NCI-H2107 (cell line): Measurements from ENCODE around the gene BCL2L2.
A peak's percentile ranks its signal among the peaks of the same experiment; 100 is the strongest.
"Not testable (repeated sequence)": the region's sequence is repeated elsewhere in the genome, so short reads cannot be mapped to it uniquely, and the experiment has no call there.

Source experiments
- DNase-seq: peaks from one replicate; lab custom pipeline; 2025; lab: John Stamatoyannopoulos, UW

The BCL2L2 gene, protein sequence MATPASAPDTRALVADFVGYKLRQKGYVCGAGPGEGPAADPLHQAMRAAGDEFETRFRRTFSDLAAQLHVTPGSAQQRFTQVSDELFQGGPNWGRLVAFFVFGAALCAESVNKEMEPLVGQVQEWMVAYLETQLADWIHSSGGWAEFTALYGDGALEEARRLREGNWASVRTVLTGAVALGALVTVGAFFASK

DNA sequence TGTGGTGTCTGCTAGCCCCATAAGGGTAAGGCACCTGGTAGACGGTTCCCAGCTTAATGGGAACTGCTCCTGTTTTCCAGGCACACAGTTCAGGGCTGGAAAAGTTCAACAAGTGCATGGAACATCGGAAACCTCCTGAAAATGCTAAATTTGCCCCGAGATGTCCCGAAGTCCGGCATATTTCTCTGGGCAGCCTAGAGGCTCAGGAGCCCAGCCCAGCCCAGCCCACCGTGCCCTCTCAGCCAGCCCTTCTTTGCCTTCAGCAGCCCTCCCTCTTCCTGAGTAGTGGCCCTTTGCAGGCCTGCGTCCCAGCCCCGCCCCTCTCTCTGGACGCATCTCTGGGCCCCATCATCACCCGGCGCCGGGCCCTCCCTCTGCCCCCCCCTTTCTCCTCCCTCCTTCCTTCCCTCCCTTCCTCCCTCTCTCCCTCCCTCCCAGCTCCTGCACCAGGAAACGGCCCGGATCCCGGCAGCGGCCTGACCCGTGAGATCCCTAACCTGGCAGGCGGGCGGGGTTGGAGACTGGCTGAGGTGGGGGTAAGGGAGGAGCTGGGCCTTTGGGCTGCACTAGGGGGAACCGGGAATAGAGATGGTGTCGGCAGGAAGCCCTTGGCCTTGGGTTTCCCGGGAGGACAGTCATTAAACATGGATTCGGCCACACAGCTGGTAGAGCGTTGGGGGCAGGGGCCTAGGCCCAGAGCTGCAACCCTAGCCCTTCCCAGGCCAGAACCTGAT lies at the start of gene BCL2L2:
Gene BCL2L2 (plus strand): TSS at position 422 of the 734 bp plus-strand sequence. CDS start 935 bp downstream, outside the sequence.
- DNase-seq = peak; percentile 90

DNA sequence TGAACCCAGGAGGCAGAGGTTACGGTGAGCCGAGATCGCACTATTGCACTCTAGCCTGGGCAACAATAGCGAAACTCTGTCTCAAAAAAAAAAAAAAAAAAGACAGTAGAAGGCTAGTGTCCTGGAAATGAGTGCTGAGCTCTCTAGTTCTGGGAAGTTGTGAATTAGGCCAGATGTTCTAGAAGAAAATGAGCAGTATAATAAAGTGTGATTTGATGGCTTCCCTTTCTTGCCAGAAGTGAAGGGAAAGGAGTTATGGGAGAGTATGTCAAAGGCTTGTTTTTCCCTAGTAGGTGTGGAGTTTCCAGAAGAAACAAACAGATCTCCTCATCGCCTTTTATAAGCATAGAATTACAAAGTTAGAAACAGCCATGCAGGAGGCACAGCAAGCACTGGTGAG lies 48.4 kb upstream of the BCL2L2 start:
- DNase-seq = no peak

DNA sequence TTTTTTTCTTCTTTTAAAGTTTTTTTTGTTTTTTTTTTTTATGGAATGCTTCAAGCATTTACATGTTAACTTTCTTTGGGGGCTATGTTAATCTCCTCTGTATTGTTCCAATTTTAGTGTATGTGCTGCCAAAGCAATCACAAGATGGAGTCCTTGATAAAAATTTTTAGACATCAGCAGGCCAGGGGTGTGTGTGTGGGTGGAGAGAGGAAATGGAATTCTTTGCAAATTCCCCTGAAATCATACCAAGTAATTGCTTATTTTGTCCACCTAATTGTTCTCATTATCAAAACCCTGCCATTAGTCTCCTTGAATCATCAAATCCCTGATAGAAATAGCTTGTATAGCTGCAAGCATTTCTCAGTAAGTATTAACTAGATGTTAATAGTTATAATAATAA lies 47.2 kb upstream of the BCL2L2 start:
- DNase-seq = no peak

DNA sequence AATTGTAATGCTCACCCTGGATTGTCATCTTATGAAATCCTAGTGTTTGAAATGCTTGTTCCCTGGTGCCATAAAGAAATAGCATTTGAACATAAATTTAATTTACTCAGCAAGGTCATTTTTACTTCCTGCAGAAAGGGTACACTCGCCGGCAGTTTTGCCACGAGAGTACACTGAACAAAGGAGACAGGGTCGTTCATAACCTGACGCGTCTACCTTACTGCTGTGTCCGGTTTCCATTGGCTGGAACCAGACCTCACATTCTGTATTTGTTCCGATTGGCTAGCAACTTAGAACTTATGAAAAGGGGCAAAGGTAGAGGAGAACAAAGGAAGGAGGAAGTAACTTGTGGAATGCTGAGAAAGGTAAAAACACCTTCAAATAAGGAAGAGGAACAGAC lies 45.8 kb upstream of the BCL2L2 start:
- not testable (repeated sequence) for DNase-seq

DNA sequence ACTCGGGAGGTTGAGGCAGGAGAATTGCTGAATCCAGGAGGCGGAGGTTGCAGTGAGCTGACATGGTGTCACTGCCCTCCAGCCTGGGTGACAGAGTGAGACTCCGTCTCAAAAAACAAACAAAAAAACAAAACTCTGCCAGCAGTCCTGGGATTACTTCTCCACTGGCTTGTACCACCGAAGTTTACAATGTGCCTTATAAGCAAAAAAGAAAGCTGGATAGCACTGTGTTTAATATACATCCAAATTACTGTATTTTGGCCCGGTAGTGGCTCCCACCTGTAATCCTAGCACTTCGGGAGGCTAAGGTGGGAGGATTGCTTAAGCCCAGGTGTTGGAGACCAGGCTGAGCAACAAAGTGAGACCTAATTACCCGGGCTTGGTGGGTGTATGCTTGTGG lies 37.4 kb upstream of the BCL2L2 start:
- no peak for DNase-seq

DNA sequence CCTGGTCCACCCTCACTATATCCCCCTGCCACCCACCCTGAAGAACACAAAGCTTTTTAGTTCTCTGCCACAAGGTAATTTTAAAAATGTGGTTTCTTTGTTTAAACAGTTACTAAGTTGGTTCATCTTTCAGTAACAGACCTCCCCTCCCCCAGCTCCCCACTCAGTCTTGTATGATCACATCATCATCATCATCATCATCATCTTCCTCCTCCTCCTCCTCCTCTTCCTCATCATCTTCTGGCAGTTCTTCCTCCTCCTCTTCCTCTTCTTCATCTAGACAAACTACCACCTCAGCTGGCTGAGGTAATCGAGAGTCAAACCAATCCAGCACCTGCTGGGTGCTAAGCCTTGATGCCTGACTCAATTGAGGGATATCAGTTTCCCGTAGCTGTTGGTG lies 31.2 kb upstream of the BCL2L2 start:
- DNase-seq = no peak

DNA sequence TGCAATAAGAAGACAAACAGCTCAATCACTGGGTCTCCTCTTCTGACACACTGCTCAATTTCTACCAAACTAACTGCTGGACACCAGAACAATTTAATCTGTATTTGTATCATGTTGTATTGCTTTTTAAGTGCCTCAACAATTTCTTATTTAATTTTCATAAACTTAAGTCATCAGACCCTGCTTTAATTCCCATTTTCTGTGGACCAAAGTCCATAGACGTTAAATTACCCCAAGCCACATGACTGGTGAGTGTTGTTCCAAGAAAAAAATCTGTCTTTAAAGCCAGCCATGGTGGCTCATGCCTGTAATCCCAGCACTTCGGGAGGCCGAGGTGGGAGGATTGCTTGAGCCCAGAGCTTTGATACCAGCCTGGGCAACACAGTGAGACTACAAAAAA lies 29.4 kb upstream of the BCL2L2 start:
- DNase-seq = no peak

DNA sequence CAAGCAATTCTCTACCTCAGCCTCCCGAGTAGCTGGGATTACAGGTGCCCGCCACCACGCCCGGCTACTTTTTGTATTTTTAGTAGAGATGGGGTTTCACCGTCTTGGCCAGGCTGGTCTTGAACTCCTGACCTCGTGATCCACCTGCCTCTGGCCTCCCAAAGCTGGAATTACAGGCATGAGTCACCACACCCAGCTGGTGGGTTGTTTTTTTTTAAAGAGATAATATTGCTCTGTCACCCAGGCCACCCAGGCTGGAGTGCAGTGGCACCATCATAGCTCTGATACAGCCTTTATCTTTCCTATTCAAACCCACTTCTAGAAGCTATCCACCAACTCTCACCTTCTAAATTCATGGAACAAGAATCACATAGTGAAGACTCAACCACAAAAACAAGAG lies 28.7 kb upstream of the BCL2L2 start:
- DNase-seq = not testable (repeated sequence)

DNA sequence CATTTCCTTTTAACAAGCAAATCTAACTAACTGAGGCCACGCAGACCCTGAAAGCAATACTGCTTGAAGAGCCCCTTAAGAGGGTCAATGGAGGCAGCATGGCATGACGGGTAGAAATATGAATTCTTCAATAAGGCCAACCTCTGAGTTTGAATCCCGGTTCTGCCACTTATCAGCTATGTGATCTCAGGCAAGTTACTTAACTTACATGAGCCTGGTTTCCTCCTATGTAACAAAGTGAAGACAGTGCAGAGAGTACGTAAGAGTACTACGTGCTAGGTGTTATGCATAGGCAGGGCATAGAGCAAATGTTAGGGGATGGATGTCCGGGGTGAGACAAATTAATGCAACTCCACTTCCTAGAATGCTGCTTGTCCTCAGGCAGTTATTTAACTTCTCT lies 25.4 kb upstream of the BCL2L2 start:
- no peak for DNase-seq

DNA sequence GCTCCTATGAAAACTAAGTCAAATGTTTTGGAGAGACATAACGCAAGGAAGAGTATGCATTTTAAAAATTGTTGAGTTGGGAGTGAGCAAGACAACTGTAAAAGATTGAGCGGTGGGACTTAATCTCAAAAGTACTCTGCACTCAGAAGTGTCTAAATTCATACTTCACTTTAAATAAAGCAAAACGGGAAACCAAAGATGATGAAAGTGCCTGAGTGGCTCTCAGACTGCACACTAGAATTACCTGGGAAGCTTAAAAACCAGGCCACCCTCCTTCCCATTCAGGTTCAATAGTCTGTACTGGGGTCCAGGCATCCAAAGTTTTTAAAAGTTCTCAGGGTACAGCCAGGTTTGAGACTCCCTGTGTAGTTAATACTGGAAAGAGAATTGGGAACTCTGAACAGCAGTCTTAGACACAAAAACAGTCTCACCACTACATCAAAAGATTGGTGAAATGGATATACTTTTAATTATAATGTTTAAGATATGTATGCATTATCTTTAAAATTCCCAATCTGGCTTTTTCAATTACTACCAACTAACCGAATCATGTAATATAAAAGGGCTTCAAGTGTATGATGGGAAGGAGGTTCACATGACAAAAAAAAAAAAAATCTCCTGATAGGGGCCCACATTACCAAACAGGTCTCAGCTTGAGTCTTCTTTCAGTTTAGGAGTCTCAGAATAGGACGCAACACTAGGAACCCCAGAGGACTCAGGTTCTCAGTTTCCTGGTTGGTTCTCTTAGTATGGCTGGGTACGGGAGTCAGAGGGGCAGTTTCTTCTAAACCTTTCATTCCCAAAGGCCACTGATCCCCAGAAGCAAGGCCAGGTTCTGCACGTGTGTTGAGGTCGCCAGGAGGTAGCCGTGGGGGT lies 21.7 kb upstream of the BCL2L2 start:
- no peak for DNase-seq

DNA sequence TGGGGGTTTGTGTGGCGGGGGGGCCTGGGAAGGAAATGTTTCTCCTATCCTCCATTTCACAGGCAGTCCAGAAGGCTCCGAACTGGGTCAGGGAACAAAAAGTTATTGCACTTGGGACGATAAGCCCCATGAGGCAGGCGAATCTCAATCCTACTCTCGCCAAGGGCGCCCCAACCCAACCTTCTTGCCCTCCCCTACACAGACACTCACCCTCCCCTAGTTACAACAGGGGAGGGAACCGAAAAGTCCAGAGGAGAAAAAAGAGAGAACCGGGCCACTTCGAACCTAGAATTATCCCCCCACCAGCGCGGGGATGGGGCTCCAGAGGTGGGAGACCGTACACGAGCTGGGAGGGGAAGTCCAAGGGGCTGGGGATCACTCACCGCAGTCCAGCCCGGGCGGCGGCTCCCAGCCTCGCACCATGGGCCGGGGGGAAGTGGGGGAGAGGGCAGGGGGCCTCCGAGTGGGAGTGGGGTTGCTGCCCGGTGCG lies 21.1 kb upstream of the BCL2L2 start:
- no peak for DNase-seq

DNA sequence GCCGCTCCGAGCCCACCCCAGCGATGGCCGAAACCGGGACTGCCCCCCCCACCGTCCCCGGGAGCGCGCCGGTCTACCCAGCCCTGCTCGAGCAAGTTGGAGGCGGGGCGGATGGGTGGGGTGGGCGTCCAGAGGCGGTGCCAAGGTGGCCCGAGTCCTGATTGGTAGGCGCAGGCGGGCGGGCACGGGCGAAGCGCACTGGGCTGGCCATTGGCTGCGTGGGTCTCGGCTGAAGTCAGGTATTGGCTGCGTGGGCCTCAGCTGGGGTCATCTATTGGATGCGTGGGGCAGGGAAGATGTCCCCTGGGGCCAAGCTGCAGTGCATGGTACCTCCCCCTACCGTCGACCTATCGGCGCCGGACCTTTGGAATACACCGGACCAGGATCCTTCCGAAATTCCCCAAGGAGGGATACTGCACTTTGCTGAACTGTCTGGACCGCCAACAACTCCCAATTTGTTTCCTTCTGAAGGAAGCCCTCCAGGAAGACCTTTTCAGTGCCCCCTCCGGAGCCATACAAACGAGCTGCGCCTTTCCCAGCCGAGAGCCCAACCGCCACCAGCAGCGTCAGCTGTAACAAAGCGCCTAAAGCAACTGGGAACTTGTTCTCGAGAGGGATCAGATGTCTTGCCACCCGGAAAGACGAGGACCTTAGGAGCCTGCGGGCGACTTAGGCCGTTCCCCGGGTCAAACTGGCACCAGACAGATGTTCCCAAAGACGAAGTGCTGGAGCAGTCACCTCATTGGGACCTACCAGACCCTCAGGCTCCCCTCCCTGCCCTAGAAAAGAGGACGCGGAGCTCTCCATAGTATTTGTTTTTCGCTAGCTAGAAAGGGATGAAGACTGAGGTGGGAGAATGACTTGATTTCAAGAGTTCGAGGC lies 20.4 kb upstream of the BCL2L2 start, which contains the start of gene HOMEZ:
Gene HOMEZ (minus strand): TSS at position 113 of the 882 bp plus-strand sequence. CDS start 180 bp downstream, outside the sequence.
- peak; percentile 97 for DNase-seq

DNA sequence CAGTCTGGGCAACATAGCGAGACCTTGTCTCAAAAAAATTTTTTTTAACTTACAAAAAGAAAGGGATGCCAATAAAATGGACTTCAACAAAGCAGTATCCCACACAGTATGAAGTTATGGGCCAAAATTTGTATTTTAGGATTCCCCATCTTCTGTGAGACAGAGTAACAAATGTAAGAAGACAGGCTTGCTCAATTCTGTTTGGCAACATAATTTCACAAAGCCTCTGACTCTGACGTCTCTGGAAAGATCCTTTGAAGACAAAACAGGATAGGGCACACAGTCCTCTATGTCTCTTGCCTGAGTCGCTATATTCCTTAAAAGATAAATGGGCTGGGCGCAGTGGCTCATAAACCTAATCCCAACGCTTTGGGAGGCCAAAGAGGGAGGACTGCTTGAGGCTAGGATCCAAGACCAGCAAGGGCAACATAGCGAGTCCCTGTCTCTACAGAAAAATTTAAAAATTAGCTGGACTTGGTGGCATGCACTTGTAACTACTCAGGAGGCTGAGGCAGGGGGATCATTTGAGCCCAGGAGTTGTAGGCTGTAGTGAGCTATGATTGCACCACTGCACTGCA lies 19.6 kb upstream of the BCL2L2 start:
- DNase-seq = no peak

DNA sequence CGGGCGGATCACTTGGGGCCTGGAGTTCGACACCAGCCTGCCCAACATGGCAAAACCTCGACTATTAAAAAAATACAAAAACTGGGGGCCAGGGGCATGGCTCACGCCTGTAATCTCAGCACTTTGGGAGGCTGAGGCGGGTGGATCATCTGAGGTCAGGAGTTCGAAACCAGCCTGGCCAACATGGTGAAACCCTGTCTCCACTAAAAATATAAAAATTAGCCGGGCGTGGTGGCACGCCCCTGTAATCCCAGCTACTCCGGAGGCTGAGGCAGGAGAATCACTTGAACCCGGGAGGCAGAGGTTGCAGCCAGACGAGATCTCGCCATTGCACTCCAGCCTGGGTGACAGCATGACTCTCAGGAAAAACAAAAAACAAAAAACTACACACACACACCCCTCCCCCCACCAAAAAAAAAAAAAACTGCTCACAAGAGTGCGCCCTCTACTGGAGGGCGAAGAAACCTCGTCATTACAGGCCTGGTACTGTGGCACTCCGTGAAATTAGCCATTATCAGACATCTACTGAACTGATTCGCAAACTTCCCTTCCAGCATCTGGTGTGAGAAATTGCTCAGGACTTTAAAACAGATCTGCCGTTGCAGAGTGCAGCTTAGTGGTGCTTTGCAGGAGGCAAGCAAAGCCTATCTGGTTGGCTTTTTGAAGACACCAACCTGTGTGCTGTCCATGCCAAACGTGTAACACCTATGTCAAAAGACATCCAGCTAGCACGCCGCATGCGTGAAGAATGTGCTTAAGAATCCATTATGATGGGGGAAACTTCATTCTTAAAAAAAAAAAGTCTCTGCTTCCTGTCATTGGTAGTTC lies 11.7 kb upstream of the BCL2L2 start:
- peak; percentile 23 for DNase-seq

DNA sequence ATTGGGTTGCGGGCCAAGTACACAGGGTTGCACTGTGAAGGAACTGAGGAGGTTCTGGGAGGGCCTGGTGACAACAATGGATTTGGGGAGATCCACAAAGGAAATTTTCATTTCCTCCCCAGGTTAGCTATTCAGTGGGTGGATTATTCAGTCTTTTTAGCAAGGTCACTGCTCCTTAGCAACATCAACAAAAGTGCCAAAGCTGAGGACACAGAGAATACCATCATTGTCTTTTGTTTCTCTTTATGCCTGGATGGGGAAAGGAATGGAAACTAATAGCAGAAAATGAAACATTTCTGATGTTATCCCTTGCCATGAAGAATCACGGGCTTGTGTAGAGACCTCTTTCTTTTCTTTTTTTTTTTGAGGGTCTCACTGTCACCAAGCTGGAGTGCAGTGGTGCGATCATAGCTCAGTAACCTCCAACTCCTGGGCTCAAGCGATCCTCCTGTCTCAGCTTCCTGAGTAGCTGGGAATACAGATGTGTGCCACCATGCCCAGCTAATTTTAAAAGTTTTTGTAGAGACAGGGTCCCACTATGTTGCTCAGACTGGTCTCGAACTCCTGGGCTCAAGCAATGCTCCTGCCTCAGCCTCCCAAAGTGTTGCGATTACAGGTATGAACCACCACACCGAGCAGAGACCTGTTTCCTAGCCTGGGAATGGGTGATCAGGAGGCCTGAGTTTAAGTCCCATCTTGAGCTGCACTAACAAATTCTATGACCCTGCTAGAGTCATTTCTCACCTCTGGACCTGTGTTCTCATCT lies 10.4 kb upstream of the BCL2L2 start:
- no peak for DNase-seq

DNA sequence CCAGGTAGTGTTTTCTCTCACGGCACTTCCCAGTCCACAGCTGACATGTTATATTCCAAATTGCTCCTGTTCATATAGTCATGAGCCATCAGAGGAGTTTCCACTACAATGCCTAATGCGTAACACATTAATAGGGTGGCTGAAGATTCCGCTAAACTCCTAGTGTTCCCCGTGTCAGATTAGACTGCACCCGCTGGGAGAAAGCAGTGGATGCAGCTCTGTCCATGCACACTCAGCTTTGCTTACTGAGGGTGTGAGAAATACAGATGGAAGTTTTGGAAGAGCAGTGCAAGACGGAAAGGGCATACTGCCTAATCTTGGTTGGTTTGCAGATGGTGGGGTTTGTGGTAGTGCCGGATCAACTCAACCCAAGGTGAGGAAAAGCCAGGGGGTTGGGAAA lies 9.5 kb upstream of the BCL2L2 start:
- DNase-seq = no peak

DNA sequence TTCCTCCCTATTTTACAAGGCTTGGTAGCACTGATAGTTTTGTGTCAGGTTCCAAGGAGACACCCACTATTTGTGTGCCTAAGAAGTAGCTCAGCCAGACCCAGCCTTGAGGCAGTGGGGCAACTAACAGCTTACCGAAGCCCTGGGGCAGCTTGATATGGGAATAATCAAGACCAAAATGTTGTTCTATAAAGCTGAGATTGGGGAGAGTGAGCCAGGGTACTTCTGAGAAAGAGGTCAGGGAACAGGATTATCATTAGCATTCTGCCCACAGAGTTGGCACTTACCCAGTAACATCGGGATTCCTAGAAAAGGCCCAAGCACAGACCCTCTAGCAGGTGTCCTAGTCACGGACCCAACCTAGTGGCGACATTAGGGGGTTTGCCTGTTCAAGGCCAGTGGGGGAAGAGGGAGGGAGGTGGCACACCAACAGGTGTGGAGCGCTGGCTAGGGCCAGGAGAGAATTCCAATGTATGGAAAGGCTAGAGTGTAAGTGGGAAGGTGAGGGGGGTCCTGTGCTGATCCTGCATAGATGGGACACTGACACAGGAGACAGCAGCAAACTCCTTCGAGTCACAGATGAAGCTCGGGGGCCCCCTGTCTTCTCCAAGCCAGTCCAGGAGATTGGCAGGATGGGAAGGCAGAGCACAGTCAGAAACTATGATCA lies 8.9 kb upstream of the BCL2L2 start:
- no peak for DNase-seq

DNA sequence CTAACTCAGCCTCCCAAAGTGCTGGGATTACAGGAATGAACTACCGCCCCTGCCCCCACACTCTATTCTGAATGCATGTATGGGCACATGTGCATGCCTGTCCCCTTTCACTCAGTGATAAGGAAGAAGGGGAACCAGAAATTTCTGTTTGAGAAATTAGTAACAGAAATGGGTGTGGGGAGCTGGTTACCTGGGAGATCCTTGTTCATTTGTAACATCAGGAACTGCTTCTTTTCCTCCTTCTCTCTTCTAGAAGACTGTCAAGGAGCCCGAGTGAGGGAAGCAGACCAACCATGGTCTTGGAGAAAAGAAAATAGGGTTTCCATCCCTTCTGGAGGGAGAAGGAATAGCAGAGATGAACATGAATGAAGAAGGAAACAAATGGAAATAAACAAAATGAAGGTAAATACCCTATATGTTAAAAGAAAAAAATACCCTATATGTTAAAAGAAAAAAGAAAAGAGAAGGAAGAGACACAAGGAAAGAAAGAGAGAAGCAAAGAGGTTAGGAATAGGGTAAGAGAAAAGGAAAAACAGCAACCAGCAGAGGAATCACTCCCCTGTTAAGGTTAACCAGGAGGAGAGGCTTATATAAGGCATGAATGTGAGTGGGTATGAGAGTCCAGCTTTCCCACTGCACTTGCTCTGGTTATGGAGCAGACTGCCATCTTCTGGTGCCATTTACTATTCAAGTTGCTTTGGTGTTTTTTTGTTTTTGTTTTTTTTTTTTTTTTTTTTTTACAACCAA lies 7.2 kb upstream of the BCL2L2 start:
- no peak for DNase-seq
